ENCODE measurements around the gene ELAPOR1. TPM values are rescaled to one million over a fixed set of nuclear protein-coding genes. Genes with fewer than 3 reads are reported as not detected.

The ELAPOR1 gene
- polyA plus RNA-seq, 1 experiment = 2.3 TPM

GRCh38 chr1:109075531-109076490, 38.1 kb upstream of the ELAPOR1 start, which contains the start of gene TAF13:
TAF13 (minus strand) TSS chr1:109076003; CDS start chr1:109075947, 56 bp downstream.
- CTCF ChIA-PET = interaction anchor here (0.5 kb wide), 1 partner anchor 49 kb away, joined by 3 read pairs; no protein-coding TSS in a partner anchor
- TF ChIP-seq CTCF (IDR thresholded peaks at IDR 0.05; ENCODE audit: insufficient read depth, low read depth, low read length) = peak; percentile 38
- POLR2A ChIA-PET = interaction anchor here (0.5 to 0.9 kb wide), 5 partner anchors 14 to 1228 kb away, joined by 3 to 6 read pairs (median 4); partner anchors contain the start of gene TMEM167B
- H3K4me3 ChIP-seq (ENCODE audit: low read depth, low read length) = peak within 1 kb of the TSS; percentile 83
- H3K36me3 ChIP-seq (ENCODE audit: control insufficient read depth, insufficient read depth, low read length) = no peaks in the 10 kb centered on the region
- DNase-seq (ENCODE audit: low read depth) = peak; percentile 65
- no peaks in the 10 kb centered on the region for H3K27me3 ChIP-seq (ENCODE audit: control insufficient read depth, insufficient read depth, low read length)

- no peaks in the 10 kb centered on the region for H3K36me3 ChIP-seq (ENCODE audit: control insufficient read depth, insufficient read depth, low read length)
- no peak for DNase-seq (ENCODE audit: low read depth)
- H3K4me3 ChIP-seq (ENCODE audit: low read depth, low read length) = no peak overlapping the region
- TF ChIP-seq CTCF (IDR thresholded peaks at IDR 0.05; ENCODE audit: insufficient read depth, low read depth, low read length) = no peak
- ChIA-PET POLR2A (no interaction called here), CTCF (no interaction called here)
- H3K27me3 ChIP-seq (ENCODE audit: control insufficient read depth, insufficient read depth, low read length) = no peaks in the 10 kb centered on the region
Measured at GRCh38 chr1:109078317-109078716, 35.6 kb upstream of the ELAPOR1 start.

- Histone ChIP-seq H3K4me3 (ENCODE audit: low read depth, low read length) (no peak overlapping the region), H3K27me3 (ENCODE audit: control insufficient read depth, insufficient read depth, low read length) (no peaks in the 10 kb centered on the region), H3K36me3 (ENCODE audit: control insufficient read depth, insufficient read depth, low read length) (no peaks in the 10 kb centered on the region)
- no peak for DNase-seq (ENCODE audit: low read depth)
- ChIA-PET POLR2A (no interaction called here), CTCF (no interaction called here)
- no peak for TF ChIP-seq CTCF (IDR thresholded peaks at IDR 0.05; ENCODE audit: insufficient read depth, low read depth, low read length)
Measured at GRCh38 chr1:109079240-109079622, 34.7 kb upstream of the ELAPOR1 start.

GRCh38 chr1:109080441-109081082, 33.4 kb upstream of the ELAPOR1 start:
- DNase-seq (ENCODE audit: low read depth) = no peak
- TF ChIP-seq CTCF (IDR thresholded peaks at IDR 0.05; ENCODE audit: insufficient read depth, low read depth, low read length) = no peak
- Histone ChIP-seq H3K4me3 (ENCODE audit: low read depth, low read length) (no peak overlapping the region), H3K27me3 (ENCODE audit: control insufficient read depth, insufficient read depth, low read length) (no peaks in the 10 kb centered on the region), H3K36me3 (ENCODE audit: control insufficient read depth, insufficient read depth, low read length) (no peaks in the 10 kb centered on the region)
- ChIA-PET POLR2A (no interaction called here), CTCF (no interaction called here)

GRCh38 chr1:109083501-109083900, 30.4 kb upstream of the ELAPOR1 start:
- CTCF ChIA-PET = interaction anchor here (2.1 kb wide), 1 partner anchor 17 kb away, joined by 7 read pairs; no protein-coding TSS in a partner anchor

More at GRCh38 chr1:109083501-109083900, 30.4 kb upstream of the ELAPOR1 start:
- no peak for TF ChIP-seq CTCF (IDR thresholded peaks at IDR 0.05; ENCODE audit: insufficient read depth, low read depth, low read length)
- Histone ChIP-seq H3K36me3 (ENCODE audit: control insufficient read depth, insufficient read depth, low read length) (no peaks in the 10 kb centered on the region), H3K4me3 (ENCODE audit: low read depth, low read length) (no peak overlapping the region), H3K27me3 (ENCODE audit: control insufficient read depth, insufficient read depth, low read length) (no peaks in the 10 kb centered on the region)
- POLR2A ChIA-PET = no interaction called here
- no peak for DNase-seq (ENCODE audit: low read depth)

Data from BJ (cell line).